Prostate gland (tissue), 2 donors: Measurements from ENCODE around the gene CBX6. TPM values are rescaled to one million over a fixed set of nuclear protein-coding genes. Genes with fewer than 3 reads are reported as not detected.

Source experiments
- DNase-seq: peaks from one replicate; pipeline ENCODE4 v3.0.0-alpha.2; 2019; ENCODE audit warnings: low spot score
- H3K27ac ChIP-seq, 2 donors: fragments of 200-600 bp; sonication (generic); 2 replicates each; pipeline ENCODE4 v1.5.1; 2017 to 2019
- H3K27me3 ChIP-seq: fragments of 200-600 bp; sonication (generic); replicated peaks from 2 replicates; pipeline ENCODE4 v1.5.1; 2019; ENCODE audit not compliant: insufficient read depth
- H3K36me3 ChIP-seq, 2 donors: fragments of 200-600 bp; sonication (generic); 1 replicate in 1 of 2; 2 replicates in 1 of 2; pipeline versions ENCODE4 v1.5.1 to v1.8.1; 2017 to 2019
- H3K4me1 ChIP-seq: fragments of 200-600 bp; sonication (generic); replicated peaks from 2 replicates; pipeline ENCODE4 v1.5.1; 2019
- H3K4me3 ChIP-seq, 2 donors: fragments of 200-600 bp; sonication (generic); 2 replicates each; pipeline ENCODE4 v1.5.1; 2017 to 2019
- H3K9me3 ChIP-seq: fragments of 200-600 bp; sonication (generic); 2 replicates; pipeline ENCODE4 v1.5.1; 2017
- CTCF ChIP-seq, 4 experiments: fragments of 200-600 bp in 2 of 4; fragments of 450-650 bp in 2 of 4; sonication (generic) in 2 of 4; IDR thresholded peaks; 1 replicate in 3 of 4; 2 replicates in 1 of 4; pipeline ENCODE4 v1.5.1; 2016 to 2019; ENCODE audit warnings: antibody characterized with exemption in 4 of 4, mild to moderate bottlenecking in 2 of 4, moderate library complexity in 2 of 4
- POLR2A ChIP-seq: fragments of 450-650 bp; IDR thresholded peaks from one replicate; pipeline ENCODE4 v1.6.1; 2016; ENCODE audit warnings: antibody characterized with exemption, mild to moderate bottlenecking
- POLR2AphosphoS5 ChIP-seq: sonication (generic); formaldehyde crosslinking; IDR thresholded peaks from one replicate; pipeline ENCODE4 v1.6.1; 2017; ENCODE audit warnings: antibody characterized with exemption
- WGBS: methylation state at CpG from one replicate; pipeline ENCODE4 v1.1.5; 2018; 5-methylcytosine and 5-hydroxymethylcytosine counted together
- intact Hi-C: fragments of 100-400 bp; cut with DNase I; formaldehyde crosslinking; loops from one replicate; pipeline ENCODE4 v1.14.2; 2022
- total RNA-seq, 2 donors: library from RNA; depleted of rRNA; stranded (reverse); fragments of >200 nt; gene quantifications; one replicate each; pipeline ENCODE4 v1.1.0, GENCODE V29; 2016

CBX6 gene
- total RNA-seq, 2 donors from 2014 or later = 39.9 to 56.2 TPM

GRCh38 chr22:38843201-38843656, 28.8 kb downstream of the CBX6 start:
- no peak for DNase-seq
- H3K36me3 ChIP-seq = no peaks in the 10 kb centered on the region
- peak overlapping the region; percentile 44 to 60 for H3K27ac ChIP-seq
- intact Hi-C loops = loop anchor here (5.0 kb wide), 1 partner anchor 76 kb away; no protein-coding TSS in a partner anchor
- H3K4me3 ChIP-seq = peak overlapping the region; percentile 45 to 53
- H3K4me1 ChIP-seq = peaks cover 6% of the 10 kb centered on the region
- 0% methylated on average over 22 of the region's 68 CpGs for WGBS
- no peaks in the 10 kb centered on the region for H3K27me3 ChIP-seq
- no peaks in the 10 kb centered on the region for H3K9me3 ChIP-seq
- no peak for TF ChIP-seq POLR2AphosphoS5
- TF ChIP-seq POLR2A = no peak
- TF ChIP-seq CTCF (IDR thresholded peaks at IDR 0.05) = peak in 2 of 4 experiments; percentile 28 to 53

- no peak for DNase-seq
- intact Hi-C loops = loop anchor here (5.0 kb wide), 1 partner anchor 75 kb away; no protein-coding TSS in a partner anchor
- H3K27ac ChIP-seq = peak overlapping the region; percentile 44 to 60
- 16% methylated on average over 34 of the region's 34 CpGs for WGBS
- no peaks in the 10 kb centered on the region for H3K36me3 ChIP-seq
- no peaks in the 10 kb centered on the region for H3K9me3 ChIP-seq
- no peak for TF ChIP-seq POLR2AphosphoS5
- no peak for TF ChIP-seq CTCF (IDR thresholded peaks at IDR 0.05)
- no peak for TF ChIP-seq POLR2A
- H3K4me3 ChIP-seq = peak overlapping the region; percentile 45 to 53
- no peaks in the 10 kb centered on the region for H3K27me3 ChIP-seq
- peaks cover 6% of the 10 kb centered on the region for H3K4me1 ChIP-seq
Measured at GRCh38 chr22:38842512-38843200, 29.4 kb downstream of the CBX6 start.

GRCh38 chr22:38841635-38842034, 30.4 kb downstream of the CBX6 start:
- H3K27me3 ChIP-seq = no peaks in the 10 kb centered on the region
- WGBS = 66% methylated on average over 5 of the region's 5 CpGs
- H3K4me1 ChIP-seq = peaks cover 6% of the 10 kb centered on the region
- no peak for DNase-seq
- no peaks in the 10 kb centered on the region for H3K36me3 ChIP-seq
- TF ChIP-seq POLR2A (no peak), POLR2AphosphoS5 (no peak), CTCF (IDR thresholded peaks at IDR 0.05) (no peak)
- H3K4me3 ChIP-seq = no peak overlapping the region
- no peaks in the 10 kb centered on the region for H3K9me3 ChIP-seq
- intact Hi-C loops = loop anchor here (5.0 kb wide), 1 partner anchor 74 kb away; no protein-coding TSS in a partner anchor
- H3K27ac ChIP-seq = no peak overlapping the region

GRCh38 chr22:38841211-38841610, 30.8 kb downstream of the CBX6 start:
- peaks cover 6% of the 10 kb centered on the region for H3K4me1 ChIP-seq
- WGBS = 38% methylated on average over 7 of the region's 7 CpGs
- DNase-seq = peak; percentile 36
- no peaks in the 10 kb centered on the region for H3K36me3 ChIP-seq
- TF ChIP-seq CTCF (IDR thresholded peaks at IDR 0.05) (no peak), POLR2A (no peak), POLR2AphosphoS5 (no peak)
- H3K27ac ChIP-seq = no peak overlapping the region
- intact Hi-C loops = loop anchor here (5.0 kb wide), 1 partner anchor 74 kb away; no protein-coding TSS in a partner anchor
- no peaks in the 10 kb centered on the region for H3K27me3 ChIP-seq
- H3K4me3 ChIP-seq = no peak overlapping the region
- H3K9me3 ChIP-seq = no peaks in the 10 kb centered on the region

- peaks cover 6% of the 10 kb centered on the region for H3K4me1 ChIP-seq
- no peak overlapping the region for H3K27ac ChIP-seq
- TF ChIP-seq POLR2AphosphoS5 (no peak), CTCF (IDR thresholded peaks at IDR 0.05) (no peak), POLR2A (no peak)
- no peak overlapping the region for H3K4me3 ChIP-seq
- WGBS = 92% methylated on average over 3 of the region's 3 CpGs
- DNase-seq = no peak
- no peaks in the 10 kb centered on the region for H3K27me3 ChIP-seq
- intact Hi-C loops = loop anchor here (5.0 kb wide), 1 partner anchor 73 kb away; no protein-coding TSS in a partner anchor
- H3K36me3 ChIP-seq = no peaks in the 10 kb centered on the region
- H3K9me3 ChIP-seq = no peaks in the 10 kb centered on the region
Measured at GRCh38 chr22:38840129-38840528, 31.9 kb downstream of the CBX6 start.
